IMR-90 (cell line): ENCODE results near the gene UNC5B. TPM values are rescaled to one million over a fixed set of nuclear protein-coding genes. Genes with fewer than 3 reads are reported as not detected.

Experiments
- ATAC-seq: fragments of 200-7000 bp; cut with Tn5 transposase; 2 replicates; pipeline ENCODE4 v1.9.1; 2020; ENCODE audit warnings: low read depth, mild to moderate bottlenecking, moderate library complexity
- BruUV-seq: library from RNA; stranded (reverse); fragments of 400-500 nt; replicated peaks from 2 replicates; lab custom pipeline; 2021; lab: Mats Ljungman, UMichigan
- CTCF ChIA-PET: fragments of 300-600 bp; formaldehyde crosslinking; extraction: SDS; loops from one replicate; lab custom pipeline; 2021; ENCODE audit warnings: antibody characterized with exemption; lab: Yijun Ruan, JAX
- POLR2A ChIA-PET: fragments of 300-600 bp; sonication (Branson Sonifier 250); formaldehyde crosslinking; loops from one replicate; lab custom pipeline; 2022; ENCODE audit warnings: antibody characterized with exemption; ENCODE audit not compliant: unreplicated experiment; lab: Charles Lee
- DNase-seq: peaks from one replicate; pipeline ENCODE4 v3.0.0; 2013
- H2AFZ ChIP-seq: replicated peaks from 2 replicates; pipeline ENCODE3; 2013; ENCODE audit warnings: low read length, mild to moderate bottlenecking; ENCODE audit not compliant: poor library complexity
- H2AK5ac ChIP-seq: 2 replicates; pipeline ENCODE4 v1.6.1; 2013; ENCODE audit warnings: low read depth, low read length, inconsistent platforms
- H2AK9ac ChIP-seq: replicated peaks from 2 replicates; pipeline ENCODE3; 2013; ENCODE audit warnings: mild to moderate bottlenecking, low read depth, low read length, moderate library complexity; ENCODE audit not compliant: poor library complexity
- H2BK120ac ChIP-seq: 2 replicates; pipeline ENCODE4 v1.6.1; 2013; ENCODE audit warnings: low read depth, low read length, inconsistent platforms
- H2BK15ac ChIP-seq: 3 replicates; pipeline ENCODE4 v1.6.1; 2013; ENCODE audit warnings: low read depth, low read length, inconsistent platforms
- H2BK20ac ChIP-seq: 2 replicates; pipeline ENCODE4 v1.6.1; 2013; ENCODE audit warnings: low read depth, mild to moderate bottlenecking, inconsistent platforms, low read length, moderate library complexity
- H2BK5ac ChIP-seq: 2 replicates; pipeline ENCODE4 v1.6.1; 2013; ENCODE audit warnings: mild to moderate bottlenecking, low read depth, low read length, inconsistent platforms; ENCODE audit not compliant: poor library complexity, severe bottlenecking
- H3K14ac ChIP-seq: replicated peaks from 2 replicates; pipeline ENCODE4 v1.6.1; 2013; ENCODE audit warnings: low read depth, low read length, inconsistent platforms
- H3K18ac ChIP-seq: 2 replicates; pipeline ENCODE4 v1.6.1; 2013; ENCODE audit warnings: low read depth, low read length, control low read depth
- H3K23ac ChIP-seq: 2 replicates; pipeline ENCODE4 v1.6.1; 2013; ENCODE audit warnings: low read depth, low read length, inconsistent platforms
- H3K27ac ChIP-seq: 2 replicates; pipeline ENCODE4 v1.5.1; 2013; ENCODE audit warnings: mild to moderate bottlenecking, control low read depth, low read length; ENCODE audit not compliant: insufficient read depth
- H3K27me3 ChIP-seq: 2 replicates; pipeline ENCODE4 v1.6.1; 2013; ENCODE audit warnings: low read length; ENCODE audit not compliant: control insufficient read depth, insufficient read depth
- H3K36me3 ChIP-seq: 2 replicates; pipeline ENCODE4 v1.6.1; 2013; ENCODE audit warnings: low read length, mixed read lengths; ENCODE audit not compliant: control insufficient read depth, insufficient read depth
- H3K4ac ChIP-seq: 2 replicates; pipeline ENCODE4 v1.6.1; 2013; ENCODE audit warnings: low read depth, low read length, inconsistent platforms
- H3K4me1 ChIP-seq: 2 replicates; pipeline ENCODE4 v1.6.1; 2013; ENCODE audit warnings: low read length, mixed read lengths; ENCODE audit not compliant: control insufficient read depth, insufficient read depth
- H3K4me2 ChIP-seq: 2 replicates; pipeline ENCODE4 v1.6.1; 2013; ENCODE audit warnings: low read depth, mild to moderate bottlenecking, control low read depth, low read length, moderate library complexity
- H3K4me3 ChIP-seq: 2 replicates; pipeline ENCODE4 v1.5.1; 2013; ENCODE audit warnings: low read depth, mild to moderate bottlenecking, control low read depth, low read length, moderate library complexity; ENCODE audit not compliant: insufficient read depth
- H3K56ac ChIP-seq: 2 replicates; pipeline ENCODE4 v1.6.1; 2013; ENCODE audit warnings: low read length, inconsistent platforms; ENCODE audit not compliant: insufficient read depth; ENCODE audit errors: extremely low read depth
- H3K79me1 ChIP-seq, 2 experiments: 2 replicates each; pipeline ENCODE4 v1.6.1; 2013; ENCODE audit warnings: low read length in 2 of 2, inconsistent platforms in 1 of 2, low read depth in 1 of 2
- H3K9ac ChIP-seq: 2 replicates; pipeline ENCODE4 v1.6.1; 2013; ENCODE audit warnings: low read depth, low read length, control low read depth
- H3K9me1 ChIP-seq: 2 replicates; pipeline ENCODE4 v1.6.1; 2013; ENCODE audit warnings: low read length, inconsistent platforms; ENCODE audit not compliant: insufficient read depth
- H3K9me3 ChIP-seq: 2 replicates; pipeline ENCODE4 v1.6.1; 2013; ENCODE audit warnings: low read length; ENCODE audit not compliant: control insufficient read depth, insufficient read depth
- H4K20me1 ChIP-seq: 2 replicates; pipeline ENCODE4 v1.6.1; 2013; ENCODE audit warnings: low read length, inconsistent platforms; ENCODE audit not compliant: insufficient read depth
- H4K5ac ChIP-seq: 2 replicates; pipeline ENCODE4 v1.6.1; 2013; ENCODE audit warnings: mild to moderate bottlenecking, low read depth, low read length, control low read depth
- H4K8ac ChIP-seq, 2 experiments: 2 replicates each; pipeline ENCODE4 v1.6.1; 2013; ENCODE audit warnings: low read depth in 2 of 2, low read length in 2 of 2, control low read depth in 1 of 2, inconsistent platforms in 1 of 2
- H4K91ac ChIP-seq: 2 replicates; pipeline ENCODE4 v1.6.1; 2013; ENCODE audit warnings: low read depth, low read length, inconsistent platforms; ENCODE audit not compliant: insufficient read depth
- CHD1 ChIP-seq: IDR thresholded peaks from 2 replicates; pipeline ENCODE4 v1.6.1; 2012; ENCODE audit warnings: low read depth, low read length, improper control_type of control experiment
- MAZ ChIP-seq: IDR thresholded peaks from 2 replicates; pipeline ENCODE4 v1.6.1; 2012; ENCODE audit warnings: low read depth, mild to moderate bottlenecking, low read length, improper control_type of control experiment, moderate library complexity, borderline replicate concordance
- MXI1 ChIP-seq: IDR thresholded peaks from 2 replicates; pipeline ENCODE4 v1.6.1; 2012; ENCODE audit warnings: low read depth, mild to moderate bottlenecking, low read length, moderate library complexity, borderline replicate concordance
- NFE2L2 ChIP-seq: fragments of 150-350 bp; IDR thresholded peaks from 2 replicates; pipeline ENCODE4 v1.6.1; 2016; ENCODE audit warnings: low read depth, mild to moderate bottlenecking, low read length
- POLR2A ChIP-seq: IDR thresholded peaks from 2 replicates; pipeline ENCODE4 v1.6.1; 2012; ENCODE audit warnings: mild to moderate bottlenecking, low read depth, low read length
- RAD21 ChIP-seq: IDR thresholded peaks from 2 replicates; pipeline ENCODE4 v1.6.1; 2012; ENCODE audit warnings: low read length, improper control_type of control experiment
- WGBS, 2 experiments: methylation state at CpG; one replicate each; pipeline versions ENCODE4 v1.1.5 to v1.1.7; 2013; ENCODE audit warnings: missing lambda C conversion rate in 2 of 2; ENCODE audit not compliant: insufficient read length in 1 of 2; ENCODE audit errors: extremely low coverage in 2 of 2; 5-methylcytosine and 5-hydroxymethylcytosine counted together
- dilution Hi-C: fragments of 300-500 bp; cut with HindIII; formaldehyde crosslinking; loops from one replicate; pipeline ENCODE4 v1.14.3; 2018; ENCODE audit warnings: low sequenced_read_pairs; ENCODE audit not compliant: unreplicated experiment
- in situ Hi-C: fragments of 300-500 bp; cut with MboI; formaldehyde crosslinking; loops from 3 replicates; pipeline ENCODE4 v1.14.3; 2019; ENCODE audit warnings: low sequenced_read_pairs, inconsistent platforms, mixed read lengths
- intact Hi-C: fragments of 100-400 bp; cut with micrococcal nuclease; formaldehyde crosslinking; loops from 2 replicates; pipeline ENCODE4 v1.10.0; 2022
- polyA plus RNA-seq, 3 experiments: library from polyadenylated mRNA; depleted of rRNA; stranded (reverse); fragments of >200 nt; gene quantifications; 2 replicates each; pipeline ENCODE4 v1.2.3, GENCODE V29; 2012; ENCODE audit warnings: low replicate concordance in 1 of 3
- total RNA-seq: library from RNA; depleted of rRNA; stranded (reverse); fragments of >200 nt; gene quantifications from 2 replicates; pipeline ENCODE4 v1.2.3, GENCODE V29; 2012
- TF ChIP-seq, protein P1 (sequence below): fragments of 150-350 bp; IDR thresholded peaks from 2 replicates; pipeline ENCODE4 v1.6.1; 2016; ENCODE audit warnings: low read depth, mild to moderate bottlenecking, low read length, moderate library complexity, borderline replicate concordance
- TF ChIP-seq, protein P2 (sequence below): conservative IDR thresholded peaks from 2 replicates; pipeline ENCODE4 v1.5.1; 2012; ENCODE audit warnings: mild to moderate bottlenecking, low read depth, low read length, improper control_type of control experiment

Gene UNC5B
- total and polyA plus RNA-seq, 2 of the 4 experiments (the other 2 are of a cell fraction): 1.6 to 4.2 TPM

DNA sequence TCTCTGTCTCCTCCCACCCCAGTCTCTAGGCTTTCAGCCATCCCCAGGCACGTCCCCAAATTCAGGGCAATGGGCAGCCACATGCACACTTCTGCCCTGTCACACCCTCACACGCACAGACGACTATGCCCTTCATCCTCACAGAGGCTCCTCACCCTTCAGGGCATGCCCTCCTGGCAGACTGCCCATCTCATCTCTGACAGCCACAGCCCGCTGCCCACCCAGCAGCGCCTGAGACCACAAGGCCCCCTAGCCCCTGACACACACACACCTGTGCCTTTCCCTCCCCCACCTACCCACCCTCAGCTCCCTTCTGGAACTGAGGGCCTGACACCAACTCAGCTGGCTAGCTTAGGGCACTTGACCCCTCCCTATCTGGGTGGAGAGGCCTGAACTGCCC is 83.7 kb downstream of the UNC5B start:
- H3K27me3 ChIP-seq: no peaks in the 10 kb centered on the region
- intact Hi-C loops: no loop called here
- BruUV-seq: no TSS peak
- H3K27ac ChIP-seq: no peak overlapping the region
- TF ChIP-seq CHD1: no peak
- TF ChIP-seq POLR2A: no peak
- no peak for TF ChIP-seq MAZ
- TF ChIP-seq RAD21: no peak
- TF ChIP-seq, protein P1, sequence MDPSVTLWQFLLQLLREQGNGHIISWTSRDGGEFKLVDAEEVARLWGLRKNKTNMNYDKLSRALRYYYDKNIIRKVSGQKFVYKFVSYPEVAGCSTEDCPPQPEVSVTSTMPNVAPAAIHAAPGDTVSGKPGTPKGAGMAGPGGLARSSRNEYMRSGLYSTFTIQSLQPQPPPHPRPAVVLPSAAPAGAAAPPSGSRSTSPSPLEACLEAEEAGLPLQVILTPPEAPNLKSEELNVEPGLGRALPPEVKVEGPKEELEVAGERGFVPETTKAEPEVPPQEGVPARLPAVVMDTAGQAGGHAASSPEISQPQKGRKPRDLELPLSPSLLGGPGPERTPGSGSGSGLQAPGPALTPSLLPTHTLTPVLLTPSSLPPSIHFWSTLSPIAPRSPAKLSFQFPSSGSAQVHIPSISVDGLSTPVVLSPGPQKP: no peak
- TF ChIP-seq, protein P2, sequence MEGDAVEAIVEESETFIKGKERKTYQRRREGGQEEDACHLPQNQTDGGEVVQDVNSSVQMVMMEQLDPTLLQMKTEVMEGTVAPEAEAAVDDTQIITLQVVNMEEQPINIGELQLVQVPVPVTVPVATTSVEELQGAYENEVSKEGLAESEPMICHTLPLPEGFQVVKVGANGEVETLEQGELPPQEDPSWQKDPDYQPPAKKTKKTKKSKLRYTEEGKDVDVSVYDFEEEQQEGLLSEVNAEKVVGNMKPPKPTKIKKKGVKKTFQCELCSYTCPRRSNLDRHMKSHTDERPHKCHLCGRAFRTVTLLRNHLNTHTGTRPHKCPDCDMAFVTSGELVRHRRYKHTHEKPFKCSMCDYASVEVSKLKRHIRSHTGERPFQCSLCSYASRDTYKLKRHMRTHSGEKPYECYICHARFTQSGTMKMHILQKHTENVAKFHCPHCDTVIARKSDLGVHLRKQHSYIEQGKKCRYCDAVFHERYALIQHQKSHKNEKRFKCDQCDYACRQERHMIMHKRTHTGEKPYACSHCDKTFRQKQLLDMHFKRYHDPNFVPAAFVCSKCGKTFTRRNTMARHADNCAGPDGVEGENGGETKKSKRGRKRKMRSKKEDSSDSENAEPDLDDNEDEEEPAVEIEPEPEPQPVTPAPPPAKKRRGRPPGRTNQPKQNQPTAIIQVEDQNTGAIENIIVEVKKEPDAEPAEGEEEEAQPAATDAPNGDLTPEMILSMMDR: no peak
- TF ChIP-seq MXI1: no peak
- TF ChIP-seq NFE2L2: no peak
- no peak for ATAC-seq
- H3K9me1 ChIP-seq: no peaks in the 10 kb centered on the region
- H3K4me3 ChIP-seq: no peak overlapping the region
- H2BK20ac ChIP-seq: no peak overlapping the region
- H3K18ac ChIP-seq: no peak overlapping the region
- H2BK15ac ChIP-seq: no peak overlapping the region
- H2BK5ac ChIP-seq: no peak overlapping the region
- H4K20me1 ChIP-seq: no peaks in the 10 kb centered on the region
- H3K23ac ChIP-seq: no peak overlapping the region
- no peak overlapping the region for H3K9ac ChIP-seq
- H2AK9ac ChIP-seq: no peak overlapping the region
- no peak overlapping the region for H4K8ac ChIP-seq
- ChIA-PET CTCF (no interaction called here), POLR2A (no interaction called here)
- H3K79me1 ChIP-seq: no peaks in the 10 kb centered on the region
- H3K4ac ChIP-seq: no peak overlapping the region
- no peaks in the 10 kb centered on the region for H3K9me3 ChIP-seq
- H4K91ac ChIP-seq: no peak overlapping the region
- H2BK120ac ChIP-seq: no peak overlapping the region
- no peak overlapping the region for H4K5ac ChIP-seq
- H3K36me3 ChIP-seq: peaks cover 8% of the 10 kb centered on the region; the same call in 1 of the 2 replicates
- no peaks in the 10 kb centered on the region; the same call in 1 of the 2 replicates for H3K4me1 ChIP-seq
- H3K4me2 ChIP-seq: no peak overlapping the region
- H3K56ac ChIP-seq: no peak overlapping the region
- no peak overlapping the region for H2AK5ac ChIP-seq
- no peak overlapping the region for H2AFZ ChIP-seq
- WGBS, 2 experiments: 100% methylated on average over 1 of the region's 5 CpGs; no CpG with 5 or more reads in 1 of the 2 experiments
- DNase-seq: no peak
- in situ Hi-C loops: no loop called here
- H3K14ac ChIP-seq: no peak overlapping the region
- dilution Hi-C loops: no loop called here
